Peyer's patch (tissue), 4 donors: ENCODE data around the gene CNOT4. TPM values are rescaled to one million over a fixed set of nuclear protein-coding genes. Genes with fewer than 3 reads are reported as not detected.

Source experiments
- DNase-seq, 3 donors: peaks; one replicate each; pipeline ENCODE4 v3.0.0-alpha.2; 2017 to 2019
- H3K27ac ChIP-seq, 4 donors: fragments of 200-600 bp; sonication (generic); one replicate each; pipeline ENCODE4 v1.5.1; 2016 to 2019
- H3K27me3 ChIP-seq, 2 donors: fragments of 200-600 bp; sonication (generic); one replicate each; pipeline ENCODE4 v1.5.1; 2019
- H3K36me3 ChIP-seq, 3 donors: fragments of 200-600 bp; sonication (generic); one replicate each; pipeline ENCODE4 v1.5.1; 2016 to 2019
- H3K4me1 ChIP-seq, 4 donors: fragments of 200-600 bp; sonication (generic); one replicate each; pipeline ENCODE4 v1.5.1; 2016 to 2019
- H3K4me3 ChIP-seq, 4 donors: fragments of 200-600 bp; sonication (generic); 1 replicate in 3 of 4; 2 replicates in 1 of 4; pipeline ENCODE4 v1.5.1; 2016 to 2019; ENCODE audit warnings: mild to moderate bottlenecking in 1 of 4
- H3K9me3 ChIP-seq, 4 donors: fragments of 200-600 bp; sonication (generic); one replicate each; pipeline ENCODE4 v1.5.1; 2016 to 2019; ENCODE audit warnings: mild to moderate bottlenecking in 1 of 4
- POLR2A ChIP-seq, 2 donors: fragments of 450-650 bp; IDR thresholded peaks; one replicate each; pipeline ENCODE4 v1.5.1; 2017; ENCODE audit warnings: antibody characterized with exemption in 2 of 2, mild to moderate bottlenecking in 2 of 2, moderate library complexity in 2 of 2
- total RNA-seq, 4 donors: library from RNA; depleted of rRNA; stranded (reverse); fragments of >200 nt; gene quantifications; one replicate each; pipeline ENCODE4 v1.1.0, GENCODE V29; 2016
- TF ChIP-seq, protein P1 (sequence below), 6 experiments: fragments of 450-650 bp in 4 of 6; fragments of 200-600 bp in 2 of 6; sonication (generic) in 1 of 6; IDR thresholded peaks; one replicate each; pipeline ENCODE4 v1.5.1; 2017 to 2019; ENCODE audit warnings: antibody characterized with exemption in 6 of 6, mild to moderate bottlenecking in 3 of 6, moderate library complexity in 1 of 6

CNOT4 gene
- total RNA-seq, 4 donors from 2014 or later = 20.2 to 35.5 (median 24.1) TPM

GRCh38 chr7:135537453-135537852 is 27.6 kb upstream of the CNOT4 start:
- Histone ChIP-seq H3K4me3 (no peak overlapping the region), H3K27me3 (no peaks in the 10 kb centered on the region), H3K36me3 (no peaks in the 10 kb centered on the region), H3K27ac (no peak overlapping the region), H3K4me1 (no peaks in the 10 kb centered on the region), H3K9me3 (no peaks in the 10 kb centered on the region)
- DNase-seq = no peak
- TF ChIP-seq, protein P1, sequence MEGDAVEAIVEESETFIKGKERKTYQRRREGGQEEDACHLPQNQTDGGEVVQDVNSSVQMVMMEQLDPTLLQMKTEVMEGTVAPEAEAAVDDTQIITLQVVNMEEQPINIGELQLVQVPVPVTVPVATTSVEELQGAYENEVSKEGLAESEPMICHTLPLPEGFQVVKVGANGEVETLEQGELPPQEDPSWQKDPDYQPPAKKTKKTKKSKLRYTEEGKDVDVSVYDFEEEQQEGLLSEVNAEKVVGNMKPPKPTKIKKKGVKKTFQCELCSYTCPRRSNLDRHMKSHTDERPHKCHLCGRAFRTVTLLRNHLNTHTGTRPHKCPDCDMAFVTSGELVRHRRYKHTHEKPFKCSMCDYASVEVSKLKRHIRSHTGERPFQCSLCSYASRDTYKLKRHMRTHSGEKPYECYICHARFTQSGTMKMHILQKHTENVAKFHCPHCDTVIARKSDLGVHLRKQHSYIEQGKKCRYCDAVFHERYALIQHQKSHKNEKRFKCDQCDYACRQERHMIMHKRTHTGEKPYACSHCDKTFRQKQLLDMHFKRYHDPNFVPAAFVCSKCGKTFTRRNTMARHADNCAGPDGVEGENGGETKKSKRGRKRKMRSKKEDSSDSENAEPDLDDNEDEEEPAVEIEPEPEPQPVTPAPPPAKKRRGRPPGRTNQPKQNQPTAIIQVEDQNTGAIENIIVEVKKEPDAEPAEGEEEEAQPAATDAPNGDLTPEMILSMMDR (IDR thresholded peaks at IDR 0.05) = no peak
- TF ChIP-seq POLR2A (IDR thresholded peaks at IDR 0.05) = no peak

GRCh38 chr7:135536150-135536549 is 26.2 kb upstream of the CNOT4 start:
- no peaks in the 10 kb centered on the region for H3K4me1 ChIP-seq
- H3K27ac ChIP-seq = no peak overlapping the region
- TF ChIP-seq, protein P1 (IDR thresholded peaks at IDR 0.05) = no peak
- no peak for TF ChIP-seq POLR2A (IDR thresholded peaks at IDR 0.05)
- no peak for DNase-seq
- H3K36me3 ChIP-seq = no peaks in the 10 kb centered on the region
- no peaks in the 10 kb centered on the region for H3K9me3 ChIP-seq
- H3K27me3 ChIP-seq = no peaks in the 10 kb centered on the region
- H3K4me3 ChIP-seq = no peak overlapping the region

DNA sequence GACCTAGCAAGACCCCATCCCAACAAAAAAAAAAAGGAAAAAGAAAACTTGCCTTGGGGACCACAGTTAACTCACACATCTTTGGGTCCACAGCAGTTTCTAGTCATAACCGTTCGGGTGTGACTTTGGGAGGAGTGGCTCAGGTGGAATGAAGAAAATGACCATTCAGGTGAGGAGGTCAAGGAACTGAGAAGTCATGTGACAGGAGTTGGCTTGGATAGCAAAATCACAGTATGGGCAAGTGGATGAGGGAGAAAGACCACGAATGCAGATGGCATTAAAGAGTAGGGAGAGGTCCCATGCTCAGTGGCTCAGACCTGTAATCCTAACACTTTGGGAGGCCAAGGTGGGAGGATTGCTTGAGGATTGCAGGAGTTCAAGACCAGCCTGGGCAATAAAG is 17.1 kb upstream of the CNOT4 start:
- no peaks in the 10 kb centered on the region for H3K4me1 ChIP-seq
- H3K27ac ChIP-seq = no peak overlapping the region
- TF ChIP-seq, protein P1 (IDR thresholded peaks at IDR 0.05) = no peak
- TF ChIP-seq POLR2A (IDR thresholded peaks at IDR 0.05) = no peak

DNA sequence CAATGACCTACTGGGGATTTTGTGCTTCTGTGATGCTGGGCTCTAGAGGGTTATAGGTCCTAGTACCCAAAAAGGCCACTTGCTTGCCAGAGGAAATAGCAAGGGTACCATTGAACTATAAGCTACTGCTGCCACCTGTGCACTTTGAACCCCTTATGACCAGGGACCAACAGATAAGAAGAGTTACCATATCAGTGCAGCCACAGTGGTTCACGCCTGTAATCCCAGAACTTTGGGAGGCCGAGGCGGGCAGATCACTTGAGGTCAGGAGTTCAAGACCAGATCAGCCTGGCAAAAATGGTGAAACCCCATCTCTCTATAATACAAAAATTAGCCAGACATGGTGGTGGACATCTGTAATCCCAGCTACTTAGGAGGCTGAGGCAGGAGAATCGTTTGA is 15.5 kb upstream of the CNOT4 start:
- Histone ChIP-seq H3K27ac (no peak overlapping the region), H3K9me3 (no peaks in the 10 kb centered on the region), H3K27me3 (no peaks in the 10 kb centered on the region), H3K4me1 (no peaks in the 10 kb centered on the region), H3K36me3 (no peaks in the 10 kb centered on the region), H3K4me3 (no peak overlapping the region)
- no peak for DNase-seq
- TF ChIP-seq, protein P1 (IDR thresholded peaks at IDR 0.05) = no peak
- no peak for TF ChIP-seq POLR2A (IDR thresholded peaks at IDR 0.05)

More for the DNA sequence above, 17.1 kb upstream of the CNOT4 start:
- Histone ChIP-seq H3K9me3 (no peaks in the 10 kb centered on the region), H3K4me3 (no peak overlapping the region), H3K27me3 (no peaks in the 10 kb centered on the region), H3K36me3 (no peaks in the 10 kb centered on the region)
- DNase-seq = no peak

DNA sequence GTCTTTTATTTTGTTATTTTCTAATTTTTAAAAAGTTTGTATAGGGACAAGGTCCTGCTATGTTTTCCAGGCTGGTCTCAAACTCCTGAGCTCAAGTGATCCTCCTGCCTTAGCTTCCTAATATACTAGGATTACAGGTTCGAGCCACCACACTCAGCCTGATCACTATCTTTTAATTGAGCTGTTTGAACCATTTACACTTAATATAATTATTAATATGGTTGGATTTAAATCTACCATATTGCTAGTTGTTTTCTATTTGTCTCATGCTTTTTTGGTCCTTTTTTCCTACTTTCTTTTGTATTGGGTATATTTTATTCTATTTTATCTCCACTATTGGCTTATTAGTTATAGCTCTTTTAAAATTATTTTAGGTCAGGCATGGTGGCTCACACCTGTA is 13.2 kb upstream of the CNOT4 start:
- Histone ChIP-seq H3K27me3 (no peaks in the 10 kb centered on the region), H3K27ac (no peak overlapping the region), H3K4me3 (no peak overlapping the region), H3K36me3 (no peaks in the 10 kb centered on the region), H3K4me1 (no peaks in the 10 kb centered on the region), H3K9me3 (no peaks in the 10 kb centered on the region)
- DNase-seq = no peak
- no peak for TF ChIP-seq POLR2A (IDR thresholded peaks at IDR 0.05)

DNA sequence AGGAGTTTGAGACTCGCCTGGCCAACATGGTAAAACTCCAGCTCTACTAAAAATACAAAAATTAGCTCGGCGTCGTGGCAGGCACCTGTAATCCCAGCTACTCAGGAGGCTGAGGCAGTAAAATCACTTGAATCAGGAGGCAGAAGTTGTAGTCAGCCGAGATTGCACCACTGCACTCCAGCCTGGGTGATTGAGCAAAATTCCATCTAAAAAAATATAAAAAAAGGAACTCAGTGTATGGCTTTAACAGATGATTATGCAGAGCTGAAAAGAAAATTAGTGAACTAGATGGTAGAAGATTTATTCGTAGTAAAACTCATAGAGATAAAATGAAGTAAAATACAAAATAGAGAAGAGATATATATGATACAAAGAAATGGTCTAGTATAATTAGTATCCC is 12.6 kb upstream of the CNOT4 start:
- H3K27me3 ChIP-seq = no peaks in the 10 kb centered on the region
- no peaks in the 10 kb centered on the region for H3K36me3 ChIP-seq
- no peak for DNase-seq
- H3K4me3 ChIP-seq = no peak overlapping the region
- no peaks in the 10 kb centered on the region for H3K9me3 ChIP-seq
- TF ChIP-seq POLR2A (IDR thresholded peaks at IDR 0.05) = no peak
- TF ChIP-seq, protein P1 (IDR thresholded peaks at IDR 0.05) = no peak
- no peak overlapping the region for H3K27ac ChIP-seq
- no peaks in the 10 kb centered on the region for H3K4me1 ChIP-seq
